Measurements from ENCODE around the gene GPR108. TPM values are rescaled to one million over a fixed set of nuclear protein-coding genes. Genes with fewer than 3 reads are reported as not detected.

Gene GPR108
- total and polyA plus RNA-seq, 2 of the 13 experiments (the other 11 are each of a cell fraction or from before 2014, with no cell fraction given): 36.4 to 63.0 TPM

DNA sequence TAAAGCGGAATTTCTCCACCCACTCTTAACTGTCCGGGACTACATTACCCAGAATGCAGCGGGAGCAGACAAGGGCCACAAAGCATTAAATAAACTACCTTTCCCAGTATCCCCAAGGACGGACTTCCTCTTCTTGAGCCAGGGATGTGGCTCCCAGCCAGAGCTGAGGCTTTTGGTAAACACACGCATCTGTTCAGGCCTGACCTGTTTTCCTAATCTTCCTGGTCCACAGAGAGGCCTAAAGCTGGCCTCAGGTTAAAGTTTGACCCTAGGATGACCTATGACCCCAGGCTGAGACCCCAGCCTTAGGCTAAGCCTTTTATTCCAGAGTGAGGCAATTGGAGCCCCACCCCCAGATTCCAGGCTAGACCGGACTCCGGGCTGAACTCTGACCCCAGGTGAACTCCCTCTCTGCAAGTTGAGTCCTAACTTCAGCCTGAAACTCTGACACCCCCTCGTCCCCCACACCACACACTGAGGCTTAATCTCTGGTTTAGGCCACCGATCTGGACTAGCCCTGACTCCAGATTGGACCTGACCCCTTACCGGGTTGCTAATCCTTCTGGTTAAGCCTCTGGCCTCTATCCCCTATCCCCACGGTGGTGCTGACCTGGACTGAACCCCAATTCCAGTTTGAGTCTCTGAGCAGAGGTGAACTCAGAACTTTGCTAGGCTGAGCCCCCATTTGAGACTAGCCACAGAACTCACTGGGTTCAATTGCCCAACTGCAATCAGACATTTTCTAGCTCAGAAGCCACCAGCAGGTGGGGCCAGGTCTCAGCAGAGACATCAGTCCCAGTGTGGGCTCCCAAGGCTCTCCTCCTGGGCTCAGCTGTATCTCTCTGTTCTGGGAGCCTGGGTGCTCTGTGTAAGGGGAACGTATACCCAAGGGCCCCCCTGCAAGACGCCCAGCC is 750 bp upstream of the GPR108 start (continued):
- peak; percentile 82 to 96 for TF ChIP-seq NR2F1 (CRISPR knock-in tag; IDR thresholded peaks at IDR 0.05)
- no peak for TF ChIP-seq ZKSCAN1 (IDR thresholded peaks at IDR 0.05; ENCODE audit: low read length)
- no peak for TF ChIP-seq SP1 (IDR thresholded peaks at IDR 0.05)
- TF ChIP-seq SP1 (CRISPR knock-in tag; IDR thresholded peaks at IDR 0.05): no peak
- TF ChIP-seq ZNF616 (CRISPR knock-in tag; IDR thresholded peaks at IDR 0.05; ENCODE audit: low read depth): no peak
- peak; percentile 75; the same call in 1 of the 2 replicates for TF ChIP-seq ZNF547 (CRISPR knock-in tag; IDR thresholded peaks at IDR 0.05)
- TF ChIP-seq NFE2 (CRISPR knock-in tag; IDR thresholded peaks at IDR 0.05): no peak
- TF ChIP-seq, protein P1, sequence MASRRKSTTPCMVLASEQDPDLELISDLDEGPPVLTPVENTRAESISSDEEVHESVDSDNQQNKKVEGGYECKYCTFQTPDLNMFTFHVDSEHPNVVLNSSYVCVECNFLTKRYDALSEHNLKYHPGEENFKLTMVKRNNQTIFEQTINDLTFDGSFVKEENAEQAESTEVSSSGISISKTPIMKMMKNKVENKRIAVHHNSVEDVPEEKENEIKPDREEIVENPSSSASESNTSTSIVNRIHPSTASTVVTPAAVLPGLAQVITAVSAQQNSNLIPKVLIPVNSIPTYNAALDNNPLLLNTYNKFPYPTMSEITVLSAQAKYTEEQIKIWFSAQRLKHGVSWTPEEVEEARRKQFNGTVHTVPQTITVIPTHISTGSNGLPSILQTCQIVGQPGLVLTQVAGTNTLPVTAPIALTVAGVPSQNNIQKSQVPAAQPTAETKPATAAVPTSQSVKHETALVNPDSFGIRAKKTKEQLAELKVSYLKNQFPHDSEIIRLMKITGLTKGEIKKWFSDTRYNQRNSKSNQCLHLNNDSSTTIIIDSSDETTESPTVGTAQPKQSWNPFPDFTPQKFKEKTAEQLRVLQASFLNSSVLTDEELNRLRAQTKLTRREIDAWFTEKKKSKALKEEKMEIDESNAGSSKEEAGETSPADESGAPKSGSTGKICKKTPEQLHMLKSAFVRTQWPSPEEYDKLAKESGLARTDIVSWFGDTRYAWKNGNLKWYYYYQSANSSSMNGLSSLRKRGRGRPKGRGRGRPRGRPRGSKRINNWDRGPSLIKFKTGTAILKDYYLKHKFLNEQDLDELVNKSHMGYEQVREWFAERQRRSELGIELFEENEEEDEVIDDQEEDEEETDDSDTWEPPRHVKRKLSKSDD (CRISPR knock-in tag; IDR thresholded peaks at IDR 0.05; ENCODE audit: low read depth): no peak
- no peak for TF ChIP-seq HINFP (CRISPR knock-in tag; IDR thresholded peaks at IDR 0.05; ENCODE audit: low read depth)
- TF ChIP-seq CCDC6 (CRISPR knock-in tag; IDR thresholded peaks at IDR 0.05): no peak
- no peak for TF ChIP-seq HHEX (CRISPR knock-in tag; IDR thresholded peaks at IDR 0.05)
- no peak for TF ChIP-seq ZNF546 (CRISPR knock-in tag; conservative IDR thresholded peaks at IDR 0.05)
- no peak for TF ChIP-seq ZNF251 (CRISPR knock-in tag; IDR thresholded peaks at IDR 0.05)
- TF ChIP-seq ZC3H13 (CRISPR knock-in tag; IDR thresholded peaks at IDR 0.05): no peak
- TF ChIP-seq FLYWCH1 (CRISPR knock-in tag; IDR thresholded peaks at IDR 0.05): no peak
- TF ChIP-seq CEBPG (CRISPR knock-in tag; IDR thresholded peaks at IDR 0.05): peak; percentile 84
- TF ChIP-seq MTF2 (CRISPR knock-in tag; IDR thresholded peaks at IDR 0.05; ENCODE audit: borderline replicate concordance): no peak
- no peak for TF ChIP-seq MBD4 (IDR thresholded peaks at IDR 0.05; ENCODE audit: borderline replicate concordance, low read length)
- no peak for TF ChIP-seq ZSCAN9 (CRISPR knock-in tag; IDR thresholded peaks at IDR 0.05; ENCODE audit: borderline replicate concordance)
- no peak for TF ChIP-seq GTF3A (CRISPR knock-in tag; conservative IDR thresholded peaks at IDR 0.05)
- TF ChIP-seq, protein P2, sequence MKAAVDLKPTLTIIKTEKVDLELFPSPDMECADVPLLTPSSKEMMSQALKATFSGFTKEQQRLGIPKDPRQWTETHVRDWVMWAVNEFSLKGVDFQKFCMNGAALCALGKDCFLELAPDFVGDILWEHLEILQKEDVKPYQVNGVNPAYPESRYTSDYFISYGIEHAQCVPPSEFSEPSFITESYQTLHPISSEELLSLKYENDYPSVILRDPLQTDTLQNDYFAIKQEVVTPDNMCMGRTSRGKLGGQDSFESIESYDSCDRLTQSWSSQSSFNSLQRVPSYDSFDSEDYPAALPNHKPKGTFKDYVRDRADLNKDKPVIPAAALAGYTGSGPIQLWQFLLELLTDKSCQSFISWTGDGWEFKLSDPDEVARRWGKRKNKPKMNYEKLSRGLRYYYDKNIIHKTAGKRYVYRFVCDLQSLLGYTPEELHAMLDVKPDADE (CRISPR knock-in tag; IDR thresholded peaks at IDR 0.05): no peak
- TF ChIP-seq PCBP1 (IDR thresholded peaks at IDR 0.05; ENCODE audit: borderline replicate concordance, low read depth, low read length): no peak
- no peak for TF ChIP-seq CREB1 (IDR thresholded peaks at IDR 0.05)
- TF ChIP-seq CREB1 (CRISPR knock-in tag; IDR thresholded peaks at IDR 0.05): peak; percentile 88
- no peak for TF ChIP-seq ZNF576 (CRISPR knock-in tag; IDR thresholded peaks at IDR 0.05)
- no peak; the same call in 1 of the 2 replicates for TF ChIP-seq ELF4 (CRISPR knock-in tag; IDR thresholded peaks at IDR 0.05; ENCODE audit: borderline replicate concordance)
- no peak; the same call in 1 of the 2 replicates for TF ChIP-seq TRIM24 (CRISPR knock-in tag; IDR thresholded peaks at IDR 0.05)
